HL-60 (cell line): ENCODE results near the gene DAGLB.

Source experiments
- DNase-seq, 2 experiments: peaks; one replicate each; pipeline ENCODE4 v3.0.0-alpha.2; 2010 to 2020; ENCODE audit warnings: low read depth in 1 of 2, low spot score in 1 of 2
- H3K27ac ChIP-seq: fragments of 250-450 bp; sonication (Bioruptor Pico); replicated peaks from 2 replicates; pipeline ENCODE4 v1.5.1; 2020; ENCODE audit warnings: mild to moderate bottlenecking, moderate library complexity
- H3K27me3 ChIP-seq: fragments of 250-450 bp; sonication (Bioruptor Pico); 2 replicates; pipeline ENCODE4 v1.5.1; 2021; ENCODE audit warnings: mild to moderate bottlenecking, moderate library complexity; ENCODE audit not compliant: insufficient read depth, poor library complexity, severe bottlenecking
- H3K4me3 ChIP-seq: replicated peaks from 2 replicates; pipeline ENCODE4 v1.5.1; 2011; ENCODE audit warnings: mild to moderate bottlenecking, control low read depth, low read length; ENCODE audit not compliant: insufficient read depth
- CTCF ChIP-seq: IDR thresholded peaks from one replicate; pipeline ENCODE4 v1.5.1; 2011; ENCODE audit warnings: low read length, control low read depth, inconsistent platforms; ENCODE audit not compliant: insufficient read depth
- GABPA ChIP-seq: IDR thresholded peaks from 2 replicates; pipeline ENCODE4 v1.6.1; 2012; ENCODE audit warnings: low read depth
- POLR2AphosphoS5 ChIP-seq: IDR thresholded peaks from 2 replicates; pipeline ENCODE4 v1.6.1; 2012; ENCODE audit warnings: low read depth
- REST ChIP-seq: IDR thresholded peaks from 2 replicates; pipeline ENCODE4 v1.6.1; 2012; ENCODE audit warnings: low read depth; ENCODE audit not compliant: insufficient replicate concordance
- SPI1 ChIP-seq: IDR thresholded peaks from 2 replicates; pipeline ENCODE4 v1.6.1; 2012; ENCODE audit warnings: low read depth, mild to moderate bottlenecking, borderline replicate concordance

Gene DAGLB

GRCh38 chr7:6487184-6487545 lies 39.4 kb upstream of the DAGLB start:
- no peak overlapping the region for H3K4me3 ChIP-seq
- no peak for DNase-seq
- H3K27ac ChIP-seq: no peak overlapping the region
- no peak for TF ChIP-seq POLR2AphosphoS5
- no peak for TF ChIP-seq CTCF
- TF ChIP-seq REST: no peak
- TF ChIP-seq GABPA: no peak
- H3K27me3 ChIP-seq: no peaks in the 10 kb centered on the region

- Histone ChIP-seq H3K27ac (no peak overlapping the region), H3K4me3 (no peak overlapping the region), H3K27me3 (no peaks in the 10 kb centered on the region)
- no peak for DNase-seq
- TF ChIP-seq SPI1: no peak
- no peak for TF ChIP-seq POLR2AphosphoS5
- TF ChIP-seq GABPA: no peak
- no peak for TF ChIP-seq REST
- no peak for TF ChIP-seq CTCF
Measured at GRCh38 chr7:6486438-6487183, 38.9 kb upstream of the DAGLB start.

- H3K4me3 ChIP-seq: peak overlapping the region; percentile 99
- H3K27me3 ChIP-seq: no peaks in the 10 kb centered on the region
- peak overlapping the region; percentile 75 for H3K27ac ChIP-seq
- DNase-seq: no peak
- TF ChIP-seq REST (no peak), POLR2AphosphoS5 (no peak), CTCF (no peak), SPI1 (no peak), GABPA (no peak)
Measured at GRCh38 chr7:6482743-6483119, 35.0 kb upstream of the DAGLB start.
